HL-60/S4 treated with phorbol 12-myristate 13-acetate at 8.2 ng/mL for 4 days and 3 days (cell line): ENCODE measurements around the gene RHOBTB3.

Experiments
- in situ Hi-C: fragments of 300-500 bp; cut with MboI; formaldehyde crosslinking; loops from 2 replicates; pipeline ENCODE4 v1.15.0; 2022; ENCODE audit warnings: low sequenced_read_pairs

The RHOBTB3 gene

GRCh38 chr5:95836544-95836943 lies 105.4 kb downstream of the RHOBTB3 start:
- in situ Hi-C loops = loop anchor here (25.0 kb wide), 1 partner anchor 174 kb away; no protein-coding TSS in a partner anchor

- in situ Hi-C loops = loop anchor here (25.0 kb wide), 1 partner anchor 175 kb away; no protein-coding TSS in a partner anchor
These were observed 105.8 kb downstream of the RHOBTB3 start for GRCh38 chr5:95836971-95837370.

- in situ Hi-C loops = loop anchor here (25.0 kb wide), 1 partner anchor 175 kb away; no protein-coding TSS in a partner anchor
These were observed 106.4 kb downstream of the RHOBTB3 start for GRCh38 chr5:95837492-95837891.

GRCh38 chr5:95838001-95838520 lies 106.9 kb downstream of the RHOBTB3 start:
- in situ Hi-C loops = loop anchor here (25.0 kb wide), 1 partner anchor 176 kb away; no protein-coding TSS in a partner anchor

GRCh38 chr5:95838556-95838955 lies 107.4 kb downstream of the RHOBTB3 start:
- in situ Hi-C loops = loop anchor here (25.0 kb wide), 1 partner anchor 176 kb away; no protein-coding TSS in a partner anchor

GRCh38 chr5:95839658-95840057 lies 108.5 kb downstream of the RHOBTB3 start:
- in situ Hi-C loops = loop anchor here (25.0 kb wide), 1 partner anchor 177 kb away; no protein-coding TSS in a partner anchor

GRCh38 chr5:95840956-95841705 lies 110.0 kb downstream of the RHOBTB3 start:
- in situ Hi-C loops = loop anchor here (25.0 kb wide), 1 partner anchor 179 kb away; no protein-coding TSS in a partner anchor

- in situ Hi-C loops = loop anchor here (25.0 kb wide), 1 partner anchor 180 kb away; no protein-coding TSS in a partner anchor
These were observed 111.0 kb downstream of the RHOBTB3 start for GRCh38 chr5:95841914-95842812.

- in situ Hi-C loops = loop anchor here (25.0 kb wide), 1 partner anchor 181 kb away; no protein-coding TSS in a partner anchor
These were observed 111.9 kb downstream of the RHOBTB3 start for GRCh38 chr5:95842854-95843544.

GRCh38 chr5:95843733-95844223 lies 112.6 kb downstream of the RHOBTB3 start:
- in situ Hi-C loops = loop anchor here (25.0 kb wide), 1 partner anchor 181 kb away; no protein-coding TSS in a partner anchor

GRCh38 chr5:95845391-95845790 lies 114.3 kb downstream of the RHOBTB3 start:
- in situ Hi-C loops = loop anchor here (25.0 kb wide), 1 partner anchor 183 kb away; no protein-coding TSS in a partner anchor
